ENCODE results near the gene CHRND. TPM values are rescaled to one million over a fixed set of nuclear protein-coding genes. Genes with fewer than 3 reads are reported as not detected.

CHRND gene
- total RNA-seq, 1 donor from 2014 or later: not detected

DNA sequence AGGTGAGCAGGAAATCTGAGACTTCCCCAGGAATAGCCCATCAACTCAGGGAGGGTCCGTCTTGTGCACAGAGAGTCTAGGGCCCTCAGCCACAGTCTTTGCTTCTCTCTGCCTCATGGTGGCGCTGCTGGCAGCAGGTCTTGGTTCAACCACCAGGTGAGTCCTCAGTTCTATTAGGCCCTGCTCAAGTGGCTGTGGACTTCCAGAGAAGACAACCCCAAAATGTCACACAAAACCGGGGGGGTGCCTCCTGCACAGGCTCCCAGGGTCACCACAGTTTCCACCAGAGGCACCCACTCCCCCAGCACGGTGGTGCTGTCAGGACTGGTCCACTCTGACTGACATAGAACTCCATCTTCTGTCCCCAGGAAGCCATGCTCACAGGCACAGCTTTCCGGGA, 11.1 kb downstream of the CHRND start:
- Histone ChIP-seq H3K27me3 (ENCODE audit: low read depth) (peaks cover 34% of the 10 kb centered on the region), H3K4me3 (no peak overlapping the region), H3K36me3 (no peaks in the 10 kb centered on the region), H3K9me3 (replicated peaks) (peaks cover 10% of the 10 kb centered on the region), H3K4me1 (peaks cover 9% of the 10 kb centered on the region), H3K27ac (replicated peaks) (peak overlapping the region; percentile 63)
- peak; percentile 10 for DNase-seq
- intact Hi-C loops (cut with micrococcal nuclease): no loop called here
- TF ChIP-seq, protein P1, sequence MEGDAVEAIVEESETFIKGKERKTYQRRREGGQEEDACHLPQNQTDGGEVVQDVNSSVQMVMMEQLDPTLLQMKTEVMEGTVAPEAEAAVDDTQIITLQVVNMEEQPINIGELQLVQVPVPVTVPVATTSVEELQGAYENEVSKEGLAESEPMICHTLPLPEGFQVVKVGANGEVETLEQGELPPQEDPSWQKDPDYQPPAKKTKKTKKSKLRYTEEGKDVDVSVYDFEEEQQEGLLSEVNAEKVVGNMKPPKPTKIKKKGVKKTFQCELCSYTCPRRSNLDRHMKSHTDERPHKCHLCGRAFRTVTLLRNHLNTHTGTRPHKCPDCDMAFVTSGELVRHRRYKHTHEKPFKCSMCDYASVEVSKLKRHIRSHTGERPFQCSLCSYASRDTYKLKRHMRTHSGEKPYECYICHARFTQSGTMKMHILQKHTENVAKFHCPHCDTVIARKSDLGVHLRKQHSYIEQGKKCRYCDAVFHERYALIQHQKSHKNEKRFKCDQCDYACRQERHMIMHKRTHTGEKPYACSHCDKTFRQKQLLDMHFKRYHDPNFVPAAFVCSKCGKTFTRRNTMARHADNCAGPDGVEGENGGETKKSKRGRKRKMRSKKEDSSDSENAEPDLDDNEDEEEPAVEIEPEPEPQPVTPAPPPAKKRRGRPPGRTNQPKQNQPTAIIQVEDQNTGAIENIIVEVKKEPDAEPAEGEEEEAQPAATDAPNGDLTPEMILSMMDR (IDR thresholded peaks at IDR 0.05; ENCODE audit: borderline replicate concordance): no peak

DNA sequence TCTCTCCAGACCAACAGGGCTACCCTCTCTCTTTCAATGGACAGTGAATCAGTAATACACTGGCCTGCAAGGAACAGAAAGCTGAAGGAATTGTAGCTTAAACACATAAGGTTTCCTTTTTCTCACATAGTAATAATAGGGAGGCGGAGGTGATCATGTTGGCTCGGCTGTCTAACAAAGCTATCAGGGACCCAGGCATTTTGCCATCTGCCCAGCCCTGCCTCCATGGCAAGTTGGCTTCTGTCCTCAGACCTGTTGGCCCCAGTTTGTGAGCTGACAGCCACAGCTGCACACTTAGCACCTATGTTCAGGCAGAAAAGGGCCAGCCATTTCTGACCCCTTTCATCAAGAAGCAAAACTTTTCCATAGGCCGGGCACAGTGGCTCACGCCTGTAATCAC, 11.5 kb downstream of the CHRND start:
- intact Hi-C loops (cut with micrococcal nuclease): no loop called here

DNA sequence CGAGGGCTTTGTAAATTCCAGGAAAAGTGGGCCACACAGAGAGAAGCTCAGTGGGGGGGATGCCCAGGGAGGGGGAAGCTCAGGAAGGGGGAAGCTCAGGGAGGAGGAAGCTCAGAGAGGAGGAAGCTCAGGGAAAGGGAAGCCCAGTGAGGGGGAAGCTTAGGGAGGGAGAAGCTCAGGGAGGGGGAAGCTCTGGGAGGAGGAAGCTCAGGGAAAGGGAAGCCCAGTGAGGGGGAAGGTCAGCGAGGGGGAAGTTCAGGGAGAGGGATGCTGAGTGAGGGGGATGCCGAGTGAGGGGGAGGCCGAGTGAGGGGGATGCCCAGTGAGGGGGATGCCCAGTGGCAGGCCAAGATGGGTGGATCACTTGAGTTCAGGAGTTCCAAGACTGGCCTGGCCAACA, 12.7 kb downstream of the CHRND start:
- intact Hi-C loops (cut with micrococcal nuclease): no loop called here
- Histone ChIP-seq H3K36me3 (no peaks in the 10 kb centered on the region), H3K4me1 (peaks cover 4% of the 10 kb centered on the region), H3K4me3 (no peak overlapping the region), H3K27ac (replicated peaks) (no peak overlapping the region), H3K9me3 (replicated peaks) (peaks cover 10% of the 10 kb centered on the region), H3K27me3 (ENCODE audit: low read depth) (peaks cover 34% of the 10 kb centered on the region)
- peak; percentile 12 for DNase-seq
- TF ChIP-seq, protein P1 (IDR thresholded peaks at IDR 0.05; ENCODE audit: borderline replicate concordance): no peak

More for the DNA sequence above, 11.5 kb downstream of the CHRND start:
- DNase-seq: peak; percentile 63
- H3K9me3 ChIP-seq (replicated peaks): peaks cover 10% of the 10 kb centered on the region
- peaks cover 9% of the 10 kb centered on the region for H3K4me1 ChIP-seq
- TF ChIP-seq, protein P1 (IDR thresholded peaks at IDR 0.05; ENCODE audit: borderline replicate concordance): no peak
- no peak overlapping the region for H3K4me3 ChIP-seq
- peaks cover 34% of the 10 kb centered on the region for H3K27me3 ChIP-seq (ENCODE audit: low read depth)
- H3K36me3 ChIP-seq: no peaks in the 10 kb centered on the region
- peak overlapping the region; percentile 63 for H3K27ac ChIP-seq (replicated peaks)

DNA sequence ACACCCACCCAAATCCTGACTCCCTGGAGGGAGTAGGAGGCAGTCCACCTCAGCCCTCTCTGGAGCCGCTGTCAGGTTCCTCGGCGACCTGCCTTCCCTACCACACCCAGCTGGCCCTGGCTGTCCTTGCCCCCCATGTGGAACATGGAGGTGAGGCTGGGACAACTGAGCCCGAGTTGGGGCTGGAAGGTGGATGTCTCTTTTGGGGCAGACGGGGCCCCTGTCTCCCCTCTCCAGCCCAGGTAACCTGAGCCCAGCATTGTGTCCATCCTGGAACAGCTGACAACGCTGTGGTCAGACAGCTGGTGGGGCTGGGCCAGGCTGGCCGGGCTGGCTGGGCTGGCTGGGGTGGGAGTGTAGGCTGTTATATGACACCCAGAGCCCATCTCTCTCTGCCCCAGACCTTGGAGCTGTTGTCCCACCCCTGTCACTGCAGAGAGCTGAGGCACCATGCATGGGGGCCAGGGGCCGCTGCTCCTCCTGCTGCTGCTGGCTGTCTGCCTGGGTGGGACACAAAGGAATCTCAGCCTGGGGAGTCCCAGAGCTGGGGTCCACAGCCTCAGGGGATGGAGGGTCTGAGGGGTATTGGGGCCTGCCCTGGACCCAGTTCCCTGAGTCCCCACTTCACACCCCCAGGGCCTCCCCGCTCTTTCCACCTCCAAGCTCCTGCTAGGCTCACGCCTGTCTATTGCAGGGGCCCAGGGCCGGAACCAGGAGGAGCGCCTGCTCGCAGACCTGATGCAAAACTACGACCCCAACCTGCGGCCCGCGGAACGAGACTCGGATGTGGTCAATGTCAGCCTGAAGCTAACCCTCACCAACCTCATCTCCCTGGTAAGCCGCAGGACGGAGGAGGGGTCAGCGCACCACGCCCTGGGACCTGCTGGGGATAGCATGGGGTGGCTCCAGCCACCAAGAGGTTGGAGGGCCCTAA, 13.6 kb downstream of the CHRND start, which contains the start of gene CHRNG:
TSS of gene CHRNG (plus strand) at position 395 of the 934 bp plus-strand sequence. CDS start at position 451, 56 bp downstream.
- H3K27me3 ChIP-seq (ENCODE audit: low read depth): peaks cover 34% of the 10 kb centered on the region
- TF ChIP-seq, protein P1 (IDR thresholded peaks at IDR 0.05; ENCODE audit: borderline replicate concordance): no peak
- peaks cover 4% of the 10 kb centered on the region for H3K4me1 ChIP-seq
- H3K27ac ChIP-seq (replicated peaks): no peak within 1 kb of the TSS
- H3K4me3 ChIP-seq: no peak within 1 kb of the TSS
- peak; percentile 8 for DNase-seq
- intact Hi-C loops (cut with micrococcal nuclease): no loop called here
- peaks cover 10% of the 10 kb centered on the region for H3K9me3 ChIP-seq (replicated peaks)
- H3K36me3 ChIP-seq: no peaks in the 10 kb centered on the region

DNA sequence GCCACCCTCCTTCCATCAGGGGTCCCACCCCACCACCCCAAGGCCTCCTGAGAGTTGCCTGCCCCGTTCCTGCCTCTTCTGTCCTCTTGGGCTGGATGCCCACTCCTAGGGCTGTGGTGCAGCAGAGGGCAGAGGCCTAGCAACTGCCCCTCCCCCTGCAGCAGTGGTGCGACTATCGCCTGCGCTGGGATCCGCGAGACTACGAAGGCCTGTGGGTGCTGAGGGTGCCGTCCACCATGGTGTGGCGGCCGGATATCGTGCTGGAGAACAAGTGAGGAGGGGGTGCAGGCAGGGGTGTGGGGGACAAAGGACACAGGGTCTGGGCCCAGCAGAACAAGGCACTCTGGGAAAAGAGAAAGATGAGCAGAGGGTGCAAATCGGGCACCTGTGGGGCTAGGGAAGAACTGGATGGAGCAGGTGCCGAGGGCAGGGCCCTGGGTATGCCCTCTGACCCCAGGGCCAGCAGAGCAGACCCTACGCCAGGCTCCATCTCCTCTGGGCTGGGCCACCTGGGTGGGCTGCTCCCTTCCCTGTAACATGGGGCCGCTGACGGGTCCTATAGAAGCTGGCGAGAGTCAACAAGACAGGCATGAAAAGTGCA, 14.6 kb downstream of the CHRND start:
- Histone ChIP-seq H3K4me3 (no peak overlapping the region), H3K4me1 (peaks cover 7% of the 10 kb centered on the region), H3K27ac (replicated peaks) (no peak overlapping the region), H3K36me3 (no peaks in the 10 kb centered on the region), H3K27me3 (ENCODE audit: low read depth) (peaks cover 29% of the 10 kb centered on the region), H3K9me3 (replicated peaks) (peaks cover 10% of the 10 kb centered on the region)
- TF ChIP-seq, protein P1 (IDR thresholded peaks at IDR 0.05; ENCODE audit: borderline replicate concordance): no peak
- DNase-seq: peak; percentile 1
- intact Hi-C loops (cut with micrococcal nuclease): no loop called here

All from left ventricle myocardium inferior (tissue), 1 donor.